ENCODE results near the gene GAB2.

DNA sequence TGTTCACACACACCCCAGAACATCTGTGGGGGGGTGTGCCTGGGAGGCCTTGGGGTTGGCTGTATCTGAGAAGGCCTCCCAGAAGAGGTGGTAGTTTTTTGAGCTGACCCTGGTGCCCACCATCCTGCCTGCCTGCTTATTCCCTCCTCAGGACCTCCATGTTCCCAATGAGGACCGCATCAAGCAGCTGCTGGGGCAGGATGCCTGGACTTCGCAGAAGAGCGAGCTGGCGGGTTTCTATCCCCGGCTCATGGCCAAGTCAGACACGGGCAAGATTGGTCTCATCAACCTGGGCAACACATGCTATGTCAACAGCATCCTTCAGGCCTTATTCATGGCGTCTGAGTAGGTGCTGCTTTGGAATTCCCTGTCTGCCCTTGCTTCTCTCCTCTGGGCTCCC is 211.9 kb downstream of the GAB2 start:
- TF ChIP-seq, protein P1, sequence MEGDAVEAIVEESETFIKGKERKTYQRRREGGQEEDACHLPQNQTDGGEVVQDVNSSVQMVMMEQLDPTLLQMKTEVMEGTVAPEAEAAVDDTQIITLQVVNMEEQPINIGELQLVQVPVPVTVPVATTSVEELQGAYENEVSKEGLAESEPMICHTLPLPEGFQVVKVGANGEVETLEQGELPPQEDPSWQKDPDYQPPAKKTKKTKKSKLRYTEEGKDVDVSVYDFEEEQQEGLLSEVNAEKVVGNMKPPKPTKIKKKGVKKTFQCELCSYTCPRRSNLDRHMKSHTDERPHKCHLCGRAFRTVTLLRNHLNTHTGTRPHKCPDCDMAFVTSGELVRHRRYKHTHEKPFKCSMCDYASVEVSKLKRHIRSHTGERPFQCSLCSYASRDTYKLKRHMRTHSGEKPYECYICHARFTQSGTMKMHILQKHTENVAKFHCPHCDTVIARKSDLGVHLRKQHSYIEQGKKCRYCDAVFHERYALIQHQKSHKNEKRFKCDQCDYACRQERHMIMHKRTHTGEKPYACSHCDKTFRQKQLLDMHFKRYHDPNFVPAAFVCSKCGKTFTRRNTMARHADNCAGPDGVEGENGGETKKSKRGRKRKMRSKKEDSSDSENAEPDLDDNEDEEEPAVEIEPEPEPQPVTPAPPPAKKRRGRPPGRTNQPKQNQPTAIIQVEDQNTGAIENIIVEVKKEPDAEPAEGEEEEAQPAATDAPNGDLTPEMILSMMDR (conservative IDR thresholded peaks at IDR 0.05; ENCODE audit: low read length), result no peak
- TF ChIP-seq EZH2phosphoT487 (IDR thresholded peaks at IDR 0.05; ENCODE audit: borderline replicate concordance, low read depth, low read length), result no peak
